K562 (cell line): ENCODE measurements around the gene PRR30. TPM values are rescaled to one million over a fixed set of nuclear protein-coding genes. Genes with fewer than 3 reads are reported as not detected.

ENCODE experiments used
- BHLHE40 ChIP-seq: IDR thresholded peaks from 2 replicates; pipeline ENCODE4 v1.6.1; 2011; ENCODE audit warnings: low read length, improper control_type of control experiment
- CC2D1A ChIP-seq: fragments of 450-650 bp; IDR thresholded peaks from 2 replicates; pipeline ENCODE4 v1.6.1; 2017; ENCODE audit warnings: mild to moderate bottlenecking
- ESRRB ChIP-seq: fragments of 250-450 bp; sonication (Bioruptor Pico); IDR thresholded peaks from 2 replicates; pipeline ENCODE4 v1.5.0; 2020; ENCODE audit warnings: mild to moderate bottlenecking, moderate library complexity, borderline replicate concordance
- GATA2 ChIP-seq: sonication (generic); formaldehyde crosslinking; IDR thresholded peaks from 2 replicates; pipeline ENCODE4 v1.4.0; 2020; ENCODE audit warnings: mild to moderate bottlenecking, missing genetic modification reagents
- HLTF ChIP-seq: fragments of 450-650 bp; IDR thresholded peaks from 2 replicates; pipeline ENCODE4 v1.6.1; 2016
- KDM5B ChIP-seq: fragments of 200-600 bp; sonication (generic); IDR thresholded peaks from 2 replicates; pipeline ENCODE4 v1.6.1; 2012; ENCODE audit warnings: low read depth, mild to moderate bottlenecking, moderate library complexity, low read length, control low read depth, inconsistent platforms; ENCODE audit not compliant: insufficient replicate concordance
- MCM5 ChIP-seq: fragments of 450-650 bp; IDR thresholded peaks from 2 replicates; pipeline ENCODE4 v1.6.1; 2016; ENCODE audit warnings: low read depth
- NR2C1 ChIP-seq, 2 experiments: fragments of 450-650 bp; IDR thresholded peaks; 2 replicates each; pipeline ENCODE4 v1.6.1; 2017; ENCODE audit warnings: mild to moderate bottlenecking in 2 of 2, antibody characterized with exemption in 1 of 2, inconsistent platforms in 1 of 2, missing compliant biosample characterization in 1 of 2, missing genetic modification characterization in 1 of 2
- POLR2G ChIP-seq: fragments of 200-400 bp; formaldehyde crosslinking; IDR thresholded peaks from 2 replicates; pipeline ENCODE4 v1.6.1; 2017; ENCODE audit warnings: low read depth, mild to moderate bottlenecking, antibody characterized with exemption, low read length, moderate library complexity
- POLR3G ChIP-seq: IDR thresholded peaks from 2 replicates; pipeline ENCODE4 v1.6.1; 2011; ENCODE audit not compliant: insufficient read length, insufficient replicate concordance; ENCODE audit errors: extremely low read depth
- PTRF ChIP-seq: fragments of 450-650 bp; IDR thresholded peaks from 2 replicates; pipeline ENCODE4 v1.6.1; 2016; ENCODE audit warnings: mild to moderate bottlenecking, missing genetic modification characterization, missing compliant biosample characterization
- RBM22 ChIP-seq: fragments of 200-400 bp; formaldehyde crosslinking; IDR thresholded peaks from 2 replicates; pipeline ENCODE4 v1.6.1; 2018; ENCODE audit warnings: low read length, low read depth; ENCODE audit not compliant: poor library complexity, severe bottlenecking
- SAP30 ChIP-seq: fragments of 200-600 bp; sonication (generic); IDR thresholded peaks from 2 replicates; pipeline ENCODE4 v1.6.1; 2012; ENCODE audit warnings: borderline replicate concordance, low read depth, mild to moderate bottlenecking, moderate library complexity, low read length, control low read depth, inconsistent platforms; ENCODE audit not compliant: insufficient read depth, poor library complexity, severe bottlenecking
- SMAD2 ChIP-seq: fragments of 150-350 bp; IDR thresholded peaks from 2 replicates; pipeline ENCODE4 v1.6.1; 2014; ENCODE audit warnings: low read depth, mild to moderate bottlenecking, low read length
- TFE3 ChIP-seq: fragments of 450-650 bp; formaldehyde crosslinking; IDR thresholded peaks from 2 replicates; pipeline ENCODE4 v1.4.0; 2020; ENCODE audit warnings: mild to moderate bottlenecking, mixed read lengths
- ZNF239 ChIP-seq: fragments of 250-450 bp; sonication (Bioruptor Pico); IDR thresholded peaks from 2 replicates; pipeline ENCODE4 v1.4.0; 2020; ENCODE audit warnings: mild to moderate bottlenecking
- ZNF263 ChIP-seq: sonication (generic); formaldehyde crosslinking; IDR thresholded peaks from 2 replicates; pipeline ENCODE4 v1.8.0; 2022; ENCODE audit warnings: mild to moderate bottlenecking, missing genetic modification reagents, borderline replicate concordance
- ZNF583 ChIP-seq: fragments of 250-450 bp; sonication (Bioruptor Pico); IDR thresholded peaks from 2 replicates; pipeline ENCODE4 v1.4.0; 2020
- polyA plus RNA-seq, 8 experiments: library from polyadenylated mRNA; depleted of rRNA in 4 of 8; stranded (reverse) in 5 of 8; unstranded in 3 of 8; fragments of >200 nt; fragmentation: Nextera tagmentation in 2 of 8; fragmentation: Illumina TruSeq in 1 of 8; extraction: Ambion mirVana in 2 of 8; extraction: Trizol in 1 of 8; gene quantifications; 2 replicates each; pipeline versions ENCODE4 v1.2.1 to v1.2.3, GENCODE V29; 2011 to 2014; ENCODE audit warnings: inconsistent platforms in 1 of 8, missing spikeins in 1 of 8
- total RNA-seq, 7 experiments: library from RNA; depleted of rRNA in 6 of 7; stranded (reverse); fragments of >200 nt in 6 of 7; fragmentation: Illumina TruSeq in 2 of 7; extraction: Trizol in 2 of 7; gene quantifications; 2 replicates each; pipeline versions ENCODE4 v1.2.1 to v1.2.3, GENCODE V29; 2011 to 2021; ENCODE audit warnings: low replicate concordance in 1 of 7
- TF ChIP-seq, protein P1 (sequence below), 2 experiments: fragments of 150-350 bp in 1 of 2; IDR thresholded peaks; 2 replicates each; pipeline ENCODE4 v1.6.1; 2012 to 2016; ENCODE audit warnings: low read depth in 2 of 2, low read length in 2 of 2, mild to moderate bottlenecking in 1 of 2, moderate library complexity in 1 of 2

Gene PRR30
- total and polyA plus RNA-seq, 9 of the 15 experiments (the other 6 are each of a cell fraction or from before 2014, with no cell fraction given), result not detected

GRCh38 chr2:27092696-27093429 is 46.3 kb downstream of the PRR30 start (continued):
- TF ChIP-seq, protein P1, sequence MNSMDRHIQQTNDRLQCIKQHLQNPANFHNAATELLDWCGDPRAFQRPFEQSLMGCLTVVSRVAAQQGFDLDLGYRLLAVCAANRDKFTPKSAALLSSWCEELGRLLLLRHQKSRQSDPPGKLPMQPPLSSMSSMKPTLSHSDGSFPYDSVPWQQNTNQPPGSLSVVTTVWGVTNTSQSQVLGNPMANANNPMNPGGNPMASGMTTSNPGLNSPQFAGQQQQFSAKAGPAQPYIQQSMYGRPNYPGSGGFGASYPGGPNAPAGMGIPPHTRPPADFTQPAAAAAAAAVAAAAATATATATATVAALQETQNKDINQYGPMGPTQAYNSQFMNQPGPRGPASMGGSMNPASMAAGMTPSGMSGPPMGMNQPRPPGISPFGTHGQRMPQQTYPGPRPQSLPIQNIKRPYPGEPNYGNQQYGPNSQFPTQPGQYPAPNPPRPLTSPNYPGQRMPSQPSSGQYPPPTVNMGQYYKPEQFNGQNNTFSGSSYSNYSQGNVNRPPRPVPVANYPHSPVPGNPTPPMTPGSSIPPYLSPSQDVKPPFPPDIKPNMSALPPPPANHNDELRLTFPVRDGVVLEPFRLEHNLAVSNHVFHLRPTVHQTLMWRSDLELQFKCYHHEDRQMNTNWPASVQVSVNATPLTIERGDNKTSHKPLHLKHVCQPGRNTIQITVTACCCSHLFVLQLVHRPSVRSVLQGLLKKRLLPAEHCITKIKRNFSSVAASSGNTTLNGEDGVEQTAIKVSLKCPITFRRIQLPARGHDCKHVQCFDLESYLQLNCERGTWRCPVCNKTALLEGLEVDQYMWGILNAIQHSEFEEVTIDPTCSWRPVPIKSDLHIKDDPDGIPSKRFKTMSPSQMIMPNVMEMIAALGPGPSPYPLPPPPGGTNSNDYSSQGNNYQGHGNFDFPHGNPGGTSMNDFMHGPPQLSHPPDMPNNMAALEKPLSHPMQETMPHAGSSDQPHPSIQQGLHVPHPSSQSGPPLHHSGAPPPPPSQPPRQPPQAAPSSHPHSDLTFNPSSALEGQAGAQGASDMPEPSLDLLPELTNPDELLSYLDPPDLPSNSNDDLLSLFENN (IDR thresholded peaks at IDR 0.05; ENCODE audit: low read depth in 2 of 2, low read length in 2 of 2), result no peak
- TF ChIP-seq RBM22 (no peak), MCM5 (no peak), POLR2G (no peak), ZNF239 (CRISPR knock-in tag) (peak; percentile 70; the same call in 1 of the 2 replicates), PTRF (tag) (no peak), TFE3 (0 out of 2 replicates have a peak, but pooled peaks have one; percentile 18), ESRRB (CRISPR knock-in tag) (no peak), SMAD2 (no peak), KDM5B (no peak), ZNF583 (peak; percentile 86; the same call in 1 of the 2 replicates), HLTF (no peak), CC2D1A (no peak), BHLHE40 (peak; percentile 72; the same call in 1 of the 2 replicates), POLR3G (no peak), GATA2 (CRISPR knock-in tag) (peak; percentile 69), NR2C1 (IDR thresholded peaks at IDR 0.05) (peak; percentile 87), NR2C1 (tag; IDR thresholded peaks at IDR 0.05) (peak; percentile 90), SAP30 (no peak), ZNF263 (CRISPR knock-in tag) (no peak)
